K562 (cell line): ENCODE data around the gene METTL15. TPM values are rescaled to one million over a fixed set of nuclear protein-coding genes. Genes with fewer than 3 reads are reported as not detected.
"Not testable (repeated sequence)": the region's sequence is repeated elsewhere in the genome, so short reads cannot be mapped to it uniquely, and the experiment has no call there.

Experiments used
- ATAC-seq: fragments of 200-7000 bp; cut with Tn5 transposase; 3 replicates; pipeline ENCODE4 v1.9.1; 2020; ENCODE audit warnings: moderate library complexity
- BruUV-seq: library from RNA; stranded (reverse); fragments of 400-500 nt; replicated peaks from 2 replicates; lab custom pipeline; 2021; lab: Mats Ljungman, UMichigan
- CTCF ChIA-PET: fragments of 300-600 bp; formaldehyde crosslinking; extraction: SDS; loops from one replicate; lab custom pipeline; 2021; ENCODE audit warnings: low intra/inter-chr PET ratio; lab: Yijun Ruan, JAX
- POLR2A ChIA-PET: fragments of 300-600, 350-650 bp; sonication (Branson Sonifier 250); formaldehyde crosslinking; extraction: SDS; loops from one replicate; lab custom pipeline; 2021; ENCODE audit warnings: antibody characterized with exemption, inconsistent platforms; lab: Yijun Ruan, JAX
- DNase-seq, 4 experiments: peaks; one replicate each; pipeline versions ENCODE4 v3.0.0 to v3.0.0-alpha.2; 2011 to 2018; ENCODE audit warnings: low spot score in 3 of 4, mixed read lengths in 3 of 4; ENCODE audit errors: extremely low read depth in 1 of 4
- FAIRE-seq: peaks from 2 replicates; lab custom pipeline; 2011; peaks lifted over from hg19 to GRCh38; lab: Jason Lieb, UNC
- H2AFZ ChIP-seq: 2 replicates; pipeline ENCODE4 v1.6.0; 2011; ENCODE audit warnings: low read depth, low read length, control low read depth, inconsistent platforms
- H3K27ac ChIP-seq: fragments of 200-600 bp; 3 replicates; pipeline ENCODE4 v1.8.0; 2011; ENCODE audit warnings: low read depth, mild to moderate bottlenecking, control low read depth, inconsistent platforms, low read length, moderate library complexity, mixed read lengths; ENCODE audit errors: extremely low read depth
- H3K27me3 ChIP-seq, 2 experiments: fragments of 300-600 bp in 1 of 2; 2 replicates in 1 of 2; 3 replicates in 1 of 2; pipeline versions ENCODE4 v1.6.0 to v1.8.0; 2011; ENCODE audit warnings: inconsistent platforms in 2 of 2, low read length in 2 of 2, mild to moderate bottlenecking in 1 of 2, mixed read lengths in 1 of 2, moderate library complexity in 1 of 2; ENCODE audit not compliant: control insufficient read depth in 2 of 2, insufficient read depth in 2 of 2
- H3K36me3 ChIP-seq: fragments of 300-600 bp; 3 replicates; pipeline ENCODE4 v1.8.0; 2011; ENCODE audit warnings: mild to moderate bottlenecking, low read length, inconsistent platforms; ENCODE audit not compliant: control insufficient read depth, insufficient read depth
- H3K4me1 ChIP-seq, 2 experiments: fragments of 200-600 bp in 1 of 2; replicated peaks in 1 of 2; 2 replicates in 1 of 2; 3 replicates in 1 of 2; pipeline versions ENCODE4 v1.5.1 to v1.8.0; 2011; ENCODE audit warnings: inconsistent platforms in 2 of 2, low read length in 2 of 2, mild to moderate bottlenecking in 1 of 2, mixed read lengths in 1 of 2, moderate library complexity in 1 of 2; ENCODE audit not compliant: control insufficient read depth in 2 of 2, insufficient read depth in 2 of 2
- H3K4me2 ChIP-seq: 2 replicates; pipeline ENCODE4 v1.6.1; 2011; ENCODE audit warnings: low read length, control low read depth, inconsistent platforms, mixed read lengths; ENCODE audit not compliant: insufficient read depth
- H3K4me3 ChIP-seq: fragments of 200-600 bp; sonication (generic), shearing (Covaris generic); 2 replicates; pipeline ENCODE4 v1.5.1; 2016; ENCODE audit warnings: control low read depth, inconsistent platforms
- H3K79me2 ChIP-seq: fragments of 200-600 bp; 3 replicates; pipeline ENCODE4 v1.8.0; 2011; ENCODE audit warnings: low read length, inconsistent platforms; ENCODE audit not compliant: control insufficient read depth, insufficient read depth
- H3K9ac ChIP-seq, 2 experiments: 2 replicates each; pipeline versions ENCODE4 v1.6.0 to v1.6.1; 2011; ENCODE audit warnings: low read depth in 2 of 2, low read length in 2 of 2, control low read depth in 1 of 2, inconsistent platforms in 1 of 2, mild to moderate bottlenecking in 1 of 2, mixed read lengths in 1 of 2; ENCODE audit not compliant: insufficient read depth in 1 of 2
- H3K9me1 ChIP-seq: one replicate; pipeline ENCODE4 v1.6.0; 2011; ENCODE audit warnings: inconsistent platforms, mild to moderate bottlenecking, low read length, moderate library complexity; ENCODE audit not compliant: control insufficient read depth, insufficient read depth
- H3K9me3 ChIP-seq: replicated peaks from 2 replicates; pipeline ENCODE4 v1.5.1; 2011; ENCODE audit warnings: low read depth, low read length, inconsistent platforms; ENCODE audit not compliant: control insufficient read depth, insufficient read depth
- H4K20me1 ChIP-seq: replicated peaks from 2 replicates; pipeline ENCODE4 v1.6.1; 2011; ENCODE audit warnings: low read length, inconsistent platforms, mixed read lengths; ENCODE audit not compliant: control insufficient read depth, insufficient read depth
- REST ChIP-seq, 2 experiments: fragments of 450-650 bp; formaldehyde crosslinking in 1 of 2; IDR thresholded peaks; 2 replicates each; pipeline versions ENCODE4 v1.4.0 to v1.6.1; 2014 to 2020; ENCODE audit warnings: mild to moderate bottlenecking in 2 of 2, borderline replicate concordance in 1 of 2, low read depth in 1 of 2
- WGBS: fragments of 100-300 bp; shearing (Covaris generic); methylation state at CpG from one replicate; pipeline ENCODE4 v1.1.6; 2016; ENCODE audit warnings: low coverage, mixed read lengths; ENCODE audit not compliant: insufficient coverage; ENCODE audit errors: missing lambda C conversion rate; 5-methylcytosine and 5-hydroxymethylcytosine counted together
- in situ Hi-C: fragments of 300-500 bp; cut with MboI; formaldehyde crosslinking; loops from 4 replicates; pipeline ENCODE4 v1.15.0; 2018; ENCODE audit warnings: inconsistent platforms, mixed read lengths
- intact Hi-C: fragments of 100-400 bp; cut with micrococcal nuclease; formaldehyde crosslinking; loops from 2 replicates; pipeline ENCODE4 v1.14.2; 2022
- polyA plus RNA-seq, 8 experiments: library from polyadenylated mRNA; depleted of rRNA in 4 of 8; stranded (reverse) in 5 of 8; unstranded in 3 of 8; fragments of >200 nt; fragmentation: Nextera tagmentation in 2 of 8; fragmentation: Illumina TruSeq in 1 of 8; extraction: Ambion mirVana in 2 of 8; extraction: Trizol in 1 of 8; gene quantifications; 2 replicates each; pipeline versions ENCODE4 v1.2.1 to v1.2.3, GENCODE V29; 2011 to 2014; ENCODE audit warnings: inconsistent platforms in 1 of 8, missing spikeins in 1 of 8
- total RNA-seq, 7 experiments: library from RNA; depleted of rRNA in 6 of 7; stranded (reverse); fragments of >200 nt in 6 of 7; fragmentation: Illumina TruSeq in 2 of 7; extraction: Trizol in 2 of 7; gene quantifications; 2 replicates each; pipeline versions ENCODE4 v1.2.1 to v1.2.3, GENCODE V29; 2011 to 2021; ENCODE audit warnings: low replicate concordance in 1 of 7

The METTL15 gene
- total and polyA plus RNA-seq, 9 of the 15 experiments (the other 6 are each of a cell fraction or from before 2014, with no cell fraction given), result 10.7 to 21.7 (median 15.9) TPM

- 0% methylated on average over 2 of the region's 2 CpGs for WGBS
- no peak for TF ChIP-seq REST (IDR thresholded peaks at IDR 0.05; ENCODE audit: borderline replicate concordance)
- no peak for TF ChIP-seq REST (CRISPR knock-in tag; IDR thresholded peaks at IDR 0.05; ENCODE audit: low read depth)
- TF ChIP-seq, all 486 proteins: peak for 0
- Histone ChIP-seq H3K4me2 (no peak overlapping the region), H3K9ac (no peak overlapping the region), H3K9me1 (no peaks in the 10 kb centered on the region), H3K79me2 (no peaks in the 10 kb centered on the region), H3K36me3 (no peaks in the 10 kb centered on the region), H3K4me3 (no peak overlapping the region), H3K27ac (no peak overlapping the region), H3K9me3 (no peaks in the 10 kb centered on the region; the same call in 1 of the 2 replicates), H3K27me3 (no peaks in the 10 kb centered on the region), H4K20me1 (no peaks in the 10 kb centered on the region), H2AFZ (no peak overlapping the region), H3K4me1 (no peaks in the 10 kb centered on the region)
- intact Hi-C loops, result no loop called here
- ATAC-seq, result no peak
- no peak for DNase-seq
- FAIRE-seq, result no peak
- POLR2A ChIA-PET, result interaction anchor here (0.6 kb wide), 1 partner anchor 395 kb away, joined by 3 read pairs; no protein-coding TSS in a partner anchor
- in situ Hi-C loops, result no loop called here
- BruUV-seq, result no TSS peak
- CTCF ChIA-PET, result no interaction called here
These were observed 258.6 kb downstream of the METTL15 start for GRCh38 chr11:28366549-28367346.

GRCh38 chr11:28378095-28378494 is 269.9 kb downstream of the METTL15 start:
- H3K9me3 ChIP-seq, H3K79me2 ChIP-seq, BruUV-seq, H3K9ac ChIP-seq, H3K27me3 ChIP-seq, H3K4me2 ChIP-seq, CTCF ChIA-PET, H3K36me3 ChIP-seq, intact Hi-C loops, DNase-seq, in situ Hi-C loops, H3K9me1 ChIP-seq, H3K27ac ChIP-seq, H2AFZ ChIP-seq, POLR2A ChIA-PET, H4K20me1 ChIP-seq, H3K4me1 ChIP-seq, ATAC-seq, FAIRE-seq, H3K4me3 ChIP-seq: not testable (repeated sequence)
- WGBS, result 10% methylated on average over 12 of the region's 14 CpGs
